K562 (cell line): ENCODE data around the gene IGIP. TPM values are rescaled to one million over a fixed set of nuclear protein-coding genes. Genes with fewer than 3 reads are reported as not detected.

Source experiments
- ARID3A ChIP-seq: IDR thresholded peaks from 2 replicates; pipeline ENCODE4 v1.6.1; 2012; ENCODE audit warnings: low read depth, low read length, improper control_type of control experiment, borderline replicate concordance
- BRCA1 ChIP-seq, 2 experiments: fragments of 450-650 bp in 1 of 2; sonication (generic) in 1 of 2; formaldehyde crosslinking in 1 of 2; IDR thresholded peaks; 2 replicates each; pipeline versions ENCODE4 v1.5.0 to v1.6.1; 2017 to 2020; ENCODE audit warnings: mild to moderate bottlenecking in 1 of 2, missing genetic modification reagents in 1 of 2
- CBFB ChIP-seq: sonication (generic); formaldehyde crosslinking; IDR thresholded peaks from 2 replicates; pipeline ENCODE4 v1.4.0; 2020; ENCODE audit warnings: mild to moderate bottlenecking, missing genetic modification reagents
- CHAMP1 ChIP-seq: fragments of 450-650 bp; IDR thresholded peaks from 2 replicates; pipeline ENCODE4 v1.6.1; 2016; ENCODE audit warnings: mild to moderate bottlenecking
- IRF9 ChIP-seq: fragments of 450-650 bp; IDR thresholded peaks from 2 replicates; pipeline ENCODE4 v1.6.1; 2016; ENCODE audit warnings: missing biosample characterization, missing genetic modification characterization
- PML ChIP-seq: IDR thresholded peaks from 2 replicates; pipeline ENCODE4 v1.6.1; 2012; ENCODE audit warnings: low read length, inconsistent platforms
- POLR2AphosphoS5 ChIP-seq: IDR thresholded peaks from 2 replicates; pipeline ENCODE4 v1.6.1; 2011; ENCODE audit warnings: mild to moderate bottlenecking, low read depth, low read length, moderate library complexity; ENCODE audit not compliant: control insufficient read depth, insufficient read depth
- ZFX ChIP-seq: sonication (generic); formaldehyde crosslinking; IDR thresholded peaks from 2 replicates; pipeline ENCODE4 v1.8.0; 2022; ENCODE audit warnings: mild to moderate bottlenecking, missing genetic modification reagents, moderate library complexity
- ZNF263 ChIP-seq: sonication (generic); formaldehyde crosslinking; IDR thresholded peaks from 2 replicates; pipeline ENCODE4 v1.8.0; 2022; ENCODE audit warnings: mild to moderate bottlenecking, missing genetic modification reagents, borderline replicate concordance
- ZNF274 ChIP-seq: IDR thresholded peaks from 2 replicates; pipeline ENCODE4 v1.6.1; 2011; ENCODE audit warnings: low read depth, mild to moderate bottlenecking, low read length, moderate library complexity, borderline replicate concordance
- polyA plus RNA-seq, 8 experiments: library from polyadenylated mRNA; depleted of rRNA in 4 of 8; stranded (reverse) in 5 of 8; unstranded in 3 of 8; fragments of >200 nt; fragmentation: Nextera tagmentation in 2 of 8; fragmentation: Illumina TruSeq in 1 of 8; extraction: Ambion mirVana in 2 of 8; extraction: Trizol in 1 of 8; gene quantifications; 2 replicates each; pipeline versions ENCODE4 v1.2.1 to v1.2.3, GENCODE V29; 2011 to 2014; ENCODE audit warnings: inconsistent platforms in 1 of 8, missing spikeins in 1 of 8
- total RNA-seq, 7 experiments: library from RNA; depleted of rRNA in 6 of 7; stranded (reverse); fragments of >200 nt in 6 of 7; fragmentation: Illumina TruSeq in 2 of 7; extraction: Trizol in 2 of 7; gene quantifications; 2 replicates each; pipeline versions ENCODE4 v1.2.1 to v1.2.3, GENCODE V29; 2011 to 2021; ENCODE audit warnings: low replicate concordance in 1 of 7
- TF ChIP-seq, protein P1 (sequence below): fragments of 450-650 bp; formaldehyde crosslinking; IDR thresholded peaks from 2 replicates; pipeline ENCODE4 v1.4.0; 2022; ENCODE audit warnings: missing genetic modification characterization
- TF ChIP-seq, protein P2 (sequence below): sonication (generic); formaldehyde crosslinking; IDR thresholded peaks from 2 replicates; pipeline ENCODE4 v1.8.0; 2022; ENCODE audit warnings: mild to moderate bottlenecking, missing genetic modification reagents, borderline replicate concordance

The IGIP gene
- total and polyA plus RNA-seq, 9 of the 15 experiments (the other 6 are each of a cell fraction or from before 2014, with no cell fraction given): 0.52 to 1.6 (median 1.2) TPM

DNA sequence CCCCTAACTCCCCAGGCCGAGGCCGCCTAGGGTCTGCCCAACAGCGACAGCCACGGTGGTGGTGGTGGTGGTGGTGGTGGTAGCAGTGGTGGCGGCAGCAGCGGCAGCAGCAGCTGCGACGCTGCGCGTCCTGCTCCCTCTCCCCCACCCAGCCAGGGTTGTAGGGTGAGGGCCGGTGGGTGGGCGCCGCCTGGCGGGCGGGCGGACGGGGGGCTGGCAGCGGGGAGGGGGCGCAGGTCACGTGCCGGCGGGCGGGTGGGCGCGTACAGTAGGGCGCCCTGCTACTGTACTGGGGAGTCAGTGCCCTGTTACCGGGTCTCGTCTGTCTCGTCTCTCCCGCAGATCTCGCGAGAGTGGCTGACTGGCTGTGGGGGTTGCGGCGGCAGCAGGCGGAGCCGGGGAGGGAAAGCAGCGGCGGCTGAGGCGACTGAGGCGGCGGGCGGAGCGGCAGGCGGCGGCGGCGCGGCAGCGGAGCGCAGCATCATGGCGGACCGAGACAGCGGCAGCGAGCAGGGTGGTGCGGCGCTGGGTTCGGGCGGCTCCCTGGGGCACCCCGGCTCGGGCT, 12.0 kb upstream of the IGIP start, which contains the start of gene PURA (continued):
- TF ChIP-seq ZNF263 (CRISPR knock-in tag) (no peak), ZNF274 (no peak), CBFB (no peak), IRF9 (tag) (no peak), CHAMP1 (no peak), POLR2AphosphoS5 (peak; percentile 86), BRCA1 (IDR thresholded peaks at IDR 0.05) (no peak), BRCA1 (CRISPR knock-in tag; IDR thresholded peaks at IDR 0.05) (no peak), ZFX (CRISPR knock-in tag) (0 out of 2 replicates have a peak, but pooled peaks have one; percentile 43), PML (0 out of 2 replicates have a peak, but pooled peaks have one; percentile 21), ARID3A (no peak)
- TF ChIP-seq, protein P1, sequence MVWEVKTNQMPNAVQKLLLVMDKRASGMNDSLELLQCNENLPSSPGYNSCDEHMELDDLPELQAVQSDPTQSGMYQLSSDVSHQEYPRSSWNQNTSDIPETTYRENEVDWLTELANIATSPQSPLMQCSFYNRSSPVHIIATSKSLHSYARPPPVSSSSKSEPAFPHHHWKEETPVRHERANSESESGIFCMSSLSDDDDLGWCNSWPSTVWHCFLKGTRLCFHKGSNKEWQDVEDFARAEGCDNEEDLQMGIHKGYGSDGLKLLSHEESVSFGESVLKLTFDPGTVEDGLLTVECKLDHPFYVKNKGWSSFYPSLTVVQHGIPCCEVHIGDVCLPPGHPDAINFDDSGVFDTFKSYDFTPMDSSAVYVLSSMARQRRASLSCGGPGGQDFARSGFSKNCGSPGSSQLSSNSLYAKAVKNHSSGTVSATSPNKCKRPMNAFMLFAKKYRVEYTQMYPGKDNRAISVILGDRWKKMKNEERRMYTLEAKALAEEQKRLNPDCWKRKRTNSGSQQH (CRISPR knock-in tag): no peak
- TF ChIP-seq, protein P2, sequence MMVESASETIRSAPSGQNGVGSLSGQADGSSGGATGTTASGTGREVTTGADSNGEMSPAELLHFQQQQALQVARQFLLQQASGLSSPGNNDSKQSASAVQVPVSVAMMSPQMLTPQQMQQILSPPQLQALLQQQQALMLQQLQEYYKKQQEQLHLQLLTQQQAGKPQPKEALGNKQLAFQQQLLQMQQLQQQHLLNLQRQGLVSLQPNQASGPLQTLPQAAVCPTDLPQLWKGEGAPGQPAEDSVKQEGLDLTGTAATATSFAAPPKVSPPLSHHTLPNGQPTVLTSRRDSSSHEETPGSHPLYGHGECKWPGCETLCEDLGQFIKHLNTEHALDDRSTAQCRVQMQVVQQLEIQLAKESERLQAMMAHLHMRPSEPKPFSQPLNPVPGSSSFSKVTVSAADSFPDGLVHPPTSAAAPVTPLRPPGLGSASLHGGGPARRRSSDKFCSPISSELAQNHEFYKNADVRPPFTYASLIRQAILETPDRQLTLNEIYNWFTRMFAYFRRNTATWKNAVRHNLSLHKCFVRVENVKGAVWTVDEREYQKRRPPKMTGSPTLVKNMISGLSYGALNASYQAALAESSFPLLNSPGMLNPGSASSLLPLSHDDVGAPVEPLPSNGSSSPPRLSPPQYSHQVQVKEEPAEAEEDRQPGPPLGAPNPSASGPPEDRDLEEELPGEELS (CRISPR knock-in tag): no peak
